ENCODE measurements around the gene NUP50. TPM values are rescaled to one million over a fixed set of nuclear protein-coding genes. Genes with fewer than 3 reads are reported as not detected.

The NUP50 gene, protein sequence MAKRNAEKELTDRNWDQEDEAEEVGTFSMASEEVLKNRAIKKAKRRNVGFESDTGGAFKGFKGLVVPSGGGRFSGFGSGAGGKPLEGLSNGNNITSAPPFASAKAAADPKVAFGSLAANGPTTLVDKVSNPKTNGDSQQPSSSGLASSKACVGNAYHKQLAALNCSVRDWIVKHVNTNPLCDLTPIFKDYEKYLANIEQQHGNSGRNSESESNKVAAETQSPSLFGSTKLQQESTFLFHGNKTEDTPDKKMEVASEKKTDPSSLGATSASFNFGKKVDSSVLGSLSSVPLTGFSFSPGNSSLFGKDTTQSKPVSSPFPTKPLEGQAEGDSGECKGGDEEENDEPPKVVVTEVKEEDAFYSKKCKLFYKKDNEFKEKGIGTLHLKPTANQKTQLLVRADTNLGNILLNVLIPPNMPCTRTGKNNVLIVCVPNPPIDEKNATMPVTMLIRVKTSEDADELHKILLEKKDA
- total RNA-seq (ENCODE audit: unreplicated experiment), result 103 TPM
- long read RNA-seq, full-length matches to known transcripts, result 13 of 19 reads
- long read RNA-seq, partial matches to known transcripts, result 1 of 19 reads
- long read RNA-seq, other reads (novel, unspliced or antisense), result 5 of 19 reads

DNA sequence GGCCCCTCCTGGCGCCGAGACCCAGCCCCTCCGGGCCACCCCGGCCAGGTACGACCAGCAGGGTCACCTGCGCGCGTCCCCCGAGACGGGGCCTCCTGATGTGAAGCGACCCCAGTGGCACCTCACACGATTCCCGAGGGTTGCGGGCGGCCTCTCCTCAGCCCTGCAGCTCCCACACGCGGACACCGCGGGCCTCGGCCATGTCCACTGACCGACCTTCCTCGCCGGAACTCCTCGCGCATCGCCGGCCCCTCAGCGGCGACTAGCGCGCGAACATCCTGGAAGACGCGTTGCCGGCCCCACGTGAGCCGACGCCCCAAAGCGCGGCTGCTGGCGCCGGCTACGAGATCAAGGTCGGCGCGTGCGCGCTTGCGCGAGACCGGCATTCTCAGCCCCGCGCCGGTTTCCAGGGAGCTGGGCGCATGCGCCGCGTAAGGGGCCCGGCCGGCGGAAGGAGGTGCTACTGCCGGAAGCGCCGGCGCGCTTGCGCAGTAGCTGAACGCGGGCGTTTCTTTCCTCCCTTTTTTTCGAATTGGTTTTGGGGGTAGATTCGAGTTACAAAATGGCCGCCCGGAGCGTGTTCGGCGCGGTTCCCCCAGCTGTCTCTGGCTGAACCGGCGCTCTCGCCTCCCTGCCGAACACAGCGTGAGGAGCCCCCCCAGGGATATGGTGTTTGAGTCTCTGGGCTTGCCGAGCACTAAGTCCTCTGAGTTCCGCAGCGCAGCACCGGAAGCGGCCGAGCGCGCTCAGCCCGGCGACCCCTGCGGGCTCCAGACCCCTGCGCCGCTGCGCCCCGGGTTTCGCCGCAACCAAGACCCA, at the start of gene NUP50:
TSS of gene NUP50 (plus strand) at position 475 of the 819 bp plus-strand sequence. CDS start 4,253 bp downstream, outside the sequence.
- H3K4me3 Mint-ChIP-seq (ENCODE audit: unreplicated experiment), result peak within 1 kb of the TSS; percentile 98
- H3K27me3 Mint-ChIP-seq (ENCODE audit: unreplicated experiment), result peaks cover 8% of the 10 kb centered on the region
- H3K4me1 Mint-ChIP-seq (ENCODE audit: unreplicated experiment), result peaks cover 35% of the 10 kb centered on the region
- TF ChIP-seq, protein P1, sequence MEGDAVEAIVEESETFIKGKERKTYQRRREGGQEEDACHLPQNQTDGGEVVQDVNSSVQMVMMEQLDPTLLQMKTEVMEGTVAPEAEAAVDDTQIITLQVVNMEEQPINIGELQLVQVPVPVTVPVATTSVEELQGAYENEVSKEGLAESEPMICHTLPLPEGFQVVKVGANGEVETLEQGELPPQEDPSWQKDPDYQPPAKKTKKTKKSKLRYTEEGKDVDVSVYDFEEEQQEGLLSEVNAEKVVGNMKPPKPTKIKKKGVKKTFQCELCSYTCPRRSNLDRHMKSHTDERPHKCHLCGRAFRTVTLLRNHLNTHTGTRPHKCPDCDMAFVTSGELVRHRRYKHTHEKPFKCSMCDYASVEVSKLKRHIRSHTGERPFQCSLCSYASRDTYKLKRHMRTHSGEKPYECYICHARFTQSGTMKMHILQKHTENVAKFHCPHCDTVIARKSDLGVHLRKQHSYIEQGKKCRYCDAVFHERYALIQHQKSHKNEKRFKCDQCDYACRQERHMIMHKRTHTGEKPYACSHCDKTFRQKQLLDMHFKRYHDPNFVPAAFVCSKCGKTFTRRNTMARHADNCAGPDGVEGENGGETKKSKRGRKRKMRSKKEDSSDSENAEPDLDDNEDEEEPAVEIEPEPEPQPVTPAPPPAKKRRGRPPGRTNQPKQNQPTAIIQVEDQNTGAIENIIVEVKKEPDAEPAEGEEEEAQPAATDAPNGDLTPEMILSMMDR (IDR thresholded peaks at IDR 0.05; ENCODE audit: unreplicated experiment), result no peak
- no peaks in the 10 kb centered on the region for H3K9me3 Mint-ChIP-seq (ENCODE audit: unreplicated experiment)
- peaks cover 14% of the 10 kb centered on the region for H3K36me3 Mint-ChIP-seq (ENCODE audit: low read depth, unreplicated experiment)
- peak; percentile 95 for DNase-seq (ENCODE audit: low spot score)
- H3K27ac Mint-ChIP-seq (ENCODE audit: unreplicated experiment), result peak within 1 kb of the TSS; percentile 94

DNA sequence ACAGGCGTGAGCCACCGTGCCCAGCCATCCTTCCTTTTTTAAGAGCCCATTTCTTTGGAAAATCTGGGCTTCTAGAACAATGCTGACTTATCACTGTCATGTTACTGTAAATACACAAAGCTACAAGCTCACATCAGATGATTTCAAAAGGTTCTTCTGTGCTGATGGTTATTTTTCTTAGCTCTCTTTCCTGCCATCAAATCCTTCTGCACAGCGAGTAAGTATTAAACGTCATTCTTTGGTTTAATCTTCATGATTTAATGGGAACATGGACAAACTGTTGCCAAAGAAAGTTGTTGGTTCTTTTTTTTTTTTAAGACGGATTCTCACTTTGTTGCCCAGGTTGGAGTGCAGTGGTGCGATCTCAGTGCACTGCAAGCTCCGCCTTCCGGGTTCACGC, 43.3 kb upstream of the NUP50 start:
- Mint-ChIP-seq H3K27ac (ENCODE audit: unreplicated experiment) (no peak overlapping the region), H3K9me3 (ENCODE audit: unreplicated experiment) (no peaks in the 10 kb centered on the region), H3K36me3 (ENCODE audit: low read depth, unreplicated experiment) (no peaks in the 10 kb centered on the region), H3K4me1 (ENCODE audit: unreplicated experiment) (no peaks in the 10 kb centered on the region), H3K27me3 (ENCODE audit: unreplicated experiment) (peaks cover 2% of the 10 kb centered on the region), H3K4me3 (ENCODE audit: unreplicated experiment) (no peak overlapping the region)
- no peak for DNase-seq (ENCODE audit: low spot score)
- TF ChIP-seq, protein P1 (IDR thresholded peaks at IDR 0.05; ENCODE audit: unreplicated experiment), result no peak

DNA sequence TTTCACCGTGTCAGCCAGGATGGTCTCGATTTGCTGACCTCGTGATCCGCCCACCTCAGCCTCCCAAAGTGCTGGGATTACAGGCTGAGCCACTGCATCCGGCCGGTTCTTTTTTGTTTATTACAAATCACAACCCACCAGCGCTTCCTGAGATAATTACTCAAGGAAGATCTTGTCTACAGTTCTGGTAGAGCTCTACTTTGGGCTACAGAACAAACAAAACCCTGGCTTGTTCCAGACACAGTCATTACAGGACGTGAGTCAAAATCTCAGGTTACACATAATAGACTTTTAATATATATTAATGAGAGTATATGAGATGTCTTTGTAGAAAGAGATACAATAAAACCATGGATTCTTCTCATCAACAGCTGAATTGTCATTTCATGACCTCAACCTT, 42.8 kb upstream of the NUP50 start:
- H3K4me3 Mint-ChIP-seq (ENCODE audit: unreplicated experiment), result no peak overlapping the region
- H3K27me3 Mint-ChIP-seq (ENCODE audit: unreplicated experiment), result peaks cover 2% of the 10 kb centered on the region
- TF ChIP-seq, protein P1 (IDR thresholded peaks at IDR 0.05; ENCODE audit: unreplicated experiment), result no peak
- H3K36me3 Mint-ChIP-seq (ENCODE audit: low read depth, unreplicated experiment), result no peaks in the 10 kb centered on the region
- DNase-seq (ENCODE audit: low spot score), result no peak
- no peak overlapping the region for H3K27ac Mint-ChIP-seq (ENCODE audit: unreplicated experiment)
- no peaks in the 10 kb centered on the region for H3K9me3 Mint-ChIP-seq (ENCODE audit: unreplicated experiment)
- H3K4me1 Mint-ChIP-seq (ENCODE audit: unreplicated experiment), result no peaks in the 10 kb centered on the region

DNA sequence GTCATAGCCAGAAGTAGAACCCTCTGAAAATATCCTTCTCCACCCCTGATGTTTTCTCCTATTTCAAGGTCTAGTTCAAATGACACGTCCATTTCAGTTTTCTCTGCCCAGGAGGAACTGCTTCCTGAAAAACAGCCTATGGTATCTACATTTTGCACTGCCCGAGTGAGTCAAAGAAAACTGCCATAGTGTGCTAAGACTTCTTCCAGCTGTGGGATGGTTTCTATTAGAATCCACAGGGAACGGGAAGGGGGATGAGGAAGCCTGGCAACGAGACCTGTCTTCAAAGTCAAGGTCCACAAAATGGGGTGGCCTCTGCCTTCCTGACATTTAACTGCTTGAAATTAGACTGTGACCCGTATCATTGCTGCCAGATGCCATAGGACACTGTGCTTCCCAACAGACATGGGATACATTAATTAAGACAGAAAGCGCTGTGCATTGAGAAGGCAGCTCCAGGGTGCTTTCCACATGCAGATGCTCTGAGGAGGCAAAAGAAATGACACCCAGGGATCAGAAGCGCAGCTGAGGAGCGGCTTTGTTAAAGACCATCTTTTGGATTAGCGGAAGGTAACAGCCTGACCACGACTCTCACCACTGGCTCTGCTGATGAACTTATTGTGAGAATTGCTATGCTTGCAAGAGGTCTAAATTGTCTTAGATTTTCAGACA, 39.4 kb upstream of the NUP50 start:
- H3K36me3 Mint-ChIP-seq (ENCODE audit: low read depth, unreplicated experiment), result no peaks in the 10 kb centered on the region
- peaks cover 2% of the 10 kb centered on the region for H3K27me3 Mint-ChIP-seq (ENCODE audit: unreplicated experiment)
- TF ChIP-seq, protein P1 (IDR thresholded peaks at IDR 0.05; ENCODE audit: unreplicated experiment), result no peak
- no peaks in the 10 kb centered on the region for H3K9me3 Mint-ChIP-seq (ENCODE audit: unreplicated experiment)
- no peak overlapping the region for H3K27ac Mint-ChIP-seq (ENCODE audit: unreplicated experiment)
- H3K4me1 Mint-ChIP-seq (ENCODE audit: unreplicated experiment), result no peaks in the 10 kb centered on the region
- H3K4me3 Mint-ChIP-seq (ENCODE audit: unreplicated experiment), result no peak overlapping the region
- no peak for DNase-seq (ENCODE audit: low spot score)

Measured in endothelial cell (in vitro differentiated cells).